ENCODE data around the gene OR6Y1.

The OR6Y1 gene

GRCh38 chr1:158506369-158506987 is 47.7 kb downstream of the OR6Y1 start:
- peak; percentile 36 for DNase-seq (ENCODE audit: low spot score)

GRCh38 chr1:158496374-158496773 is 57.8 kb downstream of the OR6Y1 start:
- DNase-seq (ENCODE audit: low spot score), result no peak

GRCh38 chr1:158494796-158495195 is 59.4 kb downstream of the OR6Y1 start:
- no peak for DNase-seq (ENCODE audit: low spot score)

Data from CD4-positive, alpha-beta T cell treated with Interleukin-2 at 100 ng/mL for 4 hours (primary cell).